Astrocyte (in vitro differentiated cells and primary cell): Measurements from ENCODE around the gene RAN. TPM values are rescaled to one million over a fixed set of nuclear protein-coding genes. Genes with fewer than 3 reads are reported as not detected.

Experiments used
- DNase-seq: peaks from one replicate; pipeline ENCODE4 v3.0.0-alpha.2; 2010; ENCODE audit warnings: low read depth
- FAIRE-seq: peaks from 2 replicates; lab custom pipeline; 2011; peaks lifted over from hg19 to GRCh38; lab: Jason Lieb, UNC
- H2AFZ ChIP-seq: 2 replicates; pipeline ENCODE4 v1.6.0; 2012; ENCODE audit warnings: low read depth, low read length, inconsistent platforms
- H3K27ac ChIP-seq: 2 replicates; pipeline ENCODE4 v1.5.1; 2011; ENCODE audit warnings: low read depth, low read length, inconsistent platforms
- H3K27me3 ChIP-seq: 2 replicates; pipeline ENCODE4 v1.6.0; 2011; ENCODE audit warnings: low read length, inconsistent platforms; ENCODE audit not compliant: insufficient read depth
- H3K36me3 ChIP-seq: 2 replicates; pipeline ENCODE4 v1.5.1; 2011; ENCODE audit warnings: low read length, inconsistent platforms; ENCODE audit not compliant: insufficient read depth
- H3K4me1 ChIP-seq: 2 replicates; pipeline ENCODE4 v1.5.1; 2011; ENCODE audit warnings: low read length, inconsistent platforms; ENCODE audit not compliant: insufficient read depth
- H3K4me2 ChIP-seq: 2 replicates; pipeline ENCODE4 v1.6.0; 2012; ENCODE audit warnings: low read length, inconsistent platforms
- H3K4me3 ChIP-seq: 2 replicates; pipeline ENCODE4 v1.5.1; 2011; ENCODE audit warnings: low read depth, mild to moderate bottlenecking, low read length, inconsistent platforms; ENCODE audit not compliant: insufficient read depth
- H3K79me2 ChIP-seq: 2 replicates; pipeline ENCODE4 v1.6.0; 2012; ENCODE audit warnings: mild to moderate bottlenecking, low read length, inconsistent platforms; ENCODE audit not compliant: insufficient read depth
- H3K9ac ChIP-seq: 2 replicates; pipeline ENCODE4 v1.6.0; 2012; ENCODE audit warnings: mild to moderate bottlenecking, low read length, inconsistent platforms
- H3K9me3 ChIP-seq: 2 replicates; pipeline ENCODE4 v1.5.1; 2012; ENCODE audit warnings: low read depth, mild to moderate bottlenecking, low read length, inconsistent platforms; ENCODE audit not compliant: insufficient read depth
- H4K20me1 ChIP-seq: 2 replicates; pipeline ENCODE4 v1.6.0; 2012; ENCODE audit warnings: low read length, inconsistent platforms; ENCODE audit not compliant: insufficient read depth
- H3K27ac Mint-ChIP-seq: one replicate; pipeline ENCODE4 v1.8.0; 2021; ENCODE audit warnings: mild to moderate bottlenecking, mixed read lengths; ENCODE audit not compliant: unreplicated experiment
- H3K27me3 Mint-ChIP-seq: one replicate; pipeline ENCODE4 v1.8.0; 2021; ENCODE audit warnings: low read depth, mixed read lengths; ENCODE audit not compliant: unreplicated experiment
- H3K36me3 Mint-ChIP-seq: one replicate; pipeline ENCODE4 v1.8.0; 2021; ENCODE audit warnings: low read depth, mixed read lengths; ENCODE audit not compliant: unreplicated experiment
- H3K4me1 Mint-ChIP-seq: one replicate; pipeline ENCODE4 v1.8.0; 2021; ENCODE audit warnings: low read depth, mixed read lengths; ENCODE audit not compliant: unreplicated experiment
- H3K4me3 Mint-ChIP-seq: one replicate; pipeline ENCODE4 v1.8.0; 2021; ENCODE audit warnings: mild to moderate bottlenecking, moderate library complexity, mixed read lengths; ENCODE audit not compliant: unreplicated experiment
- H3K9me3 Mint-ChIP-seq: one replicate; pipeline ENCODE4 v1.8.0; 2021; ENCODE audit warnings: mild to moderate bottlenecking, mixed read lengths; ENCODE audit not compliant: unreplicated experiment
- EZH2 ChIP-seq: IDR thresholded peaks from 2 replicates; pipeline ENCODE4 v1.6.1; 2012; ENCODE audit warnings: mild to moderate bottlenecking, low read length, inconsistent platforms; ENCODE audit not compliant: insufficient read depth
- total RNA-seq: library from RNA; stranded (reverse); gene quantifications from 2 replicates; pipeline ENCODE4 v1.2.1, GENCODE V29; 2021
- TF ChIP-seq, protein P1 (sequence below): IDR thresholded peaks from 2 replicates; pipeline ENCODE4 v1.5.1; 2011; ENCODE audit warnings: low read depth, mild to moderate bottlenecking, inconsistent platforms, low read length, moderate library complexity; ENCODE audit not compliant: insufficient read depth

Gene RAN
- total RNA-seq, 1 donor from 2014 or later = 872 TPM

DNA sequence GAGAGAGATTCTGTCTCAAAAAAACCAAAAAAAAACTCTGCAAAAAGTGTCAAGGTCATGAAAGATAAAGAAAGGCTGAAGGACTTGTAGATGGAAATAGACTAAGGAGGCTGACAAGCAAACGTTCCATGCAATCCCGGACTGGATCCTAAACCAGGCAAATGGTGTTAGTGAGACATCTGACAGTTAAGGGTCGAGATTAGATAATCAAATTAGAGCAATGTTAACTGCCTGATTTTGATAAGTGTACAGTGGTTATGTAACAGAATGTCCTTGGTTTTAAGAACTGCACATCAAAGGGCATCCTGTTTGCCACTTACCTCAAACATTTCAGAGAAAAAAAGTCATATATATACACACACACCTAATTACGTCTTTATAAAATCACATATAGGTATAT, 3.5 kb upstream of the RAN start:
- H3K4me1 Mint-ChIP-seq = no peaks in the 10 kb centered on the region
- no peak overlapping the region for H3K27ac Mint-ChIP-seq
- H2AFZ ChIP-seq = no peak overlapping the region
- H3K36me3 Mint-ChIP-seq = peaks cover 7% of the 10 kb centered on the region
- H3K27ac ChIP-seq = no peak overlapping the region
- H3K4me1 ChIP-seq = peaks cover 11% of the 10 kb centered on the region
- H3K79me2 ChIP-seq = peaks cover 16% of the 10 kb centered on the region
- no peaks in the 10 kb centered on the region for H3K27me3 ChIP-seq
- H3K4me3 Mint-ChIP-seq = no peak overlapping the region
- H3K4me3 ChIP-seq = no peak overlapping the region
- peaks cover 11% of the 10 kb centered on the region for H4K20me1 ChIP-seq
- H3K9ac ChIP-seq = no peak overlapping the region
- H3K9me3 ChIP-seq = no peaks in the 10 kb centered on the region
- H3K36me3 ChIP-seq = peaks cover 6% of the 10 kb centered on the region
- DNase-seq (no peak), FAIRE-seq (no peak)
- no peaks in the 10 kb centered on the region for H3K9me3 Mint-ChIP-seq
- no peaks in the 10 kb centered on the region for H3K27me3 Mint-ChIP-seq
- TF ChIP-seq EZH2 = no peak
- TF ChIP-seq, protein P1, sequence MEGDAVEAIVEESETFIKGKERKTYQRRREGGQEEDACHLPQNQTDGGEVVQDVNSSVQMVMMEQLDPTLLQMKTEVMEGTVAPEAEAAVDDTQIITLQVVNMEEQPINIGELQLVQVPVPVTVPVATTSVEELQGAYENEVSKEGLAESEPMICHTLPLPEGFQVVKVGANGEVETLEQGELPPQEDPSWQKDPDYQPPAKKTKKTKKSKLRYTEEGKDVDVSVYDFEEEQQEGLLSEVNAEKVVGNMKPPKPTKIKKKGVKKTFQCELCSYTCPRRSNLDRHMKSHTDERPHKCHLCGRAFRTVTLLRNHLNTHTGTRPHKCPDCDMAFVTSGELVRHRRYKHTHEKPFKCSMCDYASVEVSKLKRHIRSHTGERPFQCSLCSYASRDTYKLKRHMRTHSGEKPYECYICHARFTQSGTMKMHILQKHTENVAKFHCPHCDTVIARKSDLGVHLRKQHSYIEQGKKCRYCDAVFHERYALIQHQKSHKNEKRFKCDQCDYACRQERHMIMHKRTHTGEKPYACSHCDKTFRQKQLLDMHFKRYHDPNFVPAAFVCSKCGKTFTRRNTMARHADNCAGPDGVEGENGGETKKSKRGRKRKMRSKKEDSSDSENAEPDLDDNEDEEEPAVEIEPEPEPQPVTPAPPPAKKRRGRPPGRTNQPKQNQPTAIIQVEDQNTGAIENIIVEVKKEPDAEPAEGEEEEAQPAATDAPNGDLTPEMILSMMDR = no peak
- no peak overlapping the region for H3K4me2 ChIP-seq

DNA sequence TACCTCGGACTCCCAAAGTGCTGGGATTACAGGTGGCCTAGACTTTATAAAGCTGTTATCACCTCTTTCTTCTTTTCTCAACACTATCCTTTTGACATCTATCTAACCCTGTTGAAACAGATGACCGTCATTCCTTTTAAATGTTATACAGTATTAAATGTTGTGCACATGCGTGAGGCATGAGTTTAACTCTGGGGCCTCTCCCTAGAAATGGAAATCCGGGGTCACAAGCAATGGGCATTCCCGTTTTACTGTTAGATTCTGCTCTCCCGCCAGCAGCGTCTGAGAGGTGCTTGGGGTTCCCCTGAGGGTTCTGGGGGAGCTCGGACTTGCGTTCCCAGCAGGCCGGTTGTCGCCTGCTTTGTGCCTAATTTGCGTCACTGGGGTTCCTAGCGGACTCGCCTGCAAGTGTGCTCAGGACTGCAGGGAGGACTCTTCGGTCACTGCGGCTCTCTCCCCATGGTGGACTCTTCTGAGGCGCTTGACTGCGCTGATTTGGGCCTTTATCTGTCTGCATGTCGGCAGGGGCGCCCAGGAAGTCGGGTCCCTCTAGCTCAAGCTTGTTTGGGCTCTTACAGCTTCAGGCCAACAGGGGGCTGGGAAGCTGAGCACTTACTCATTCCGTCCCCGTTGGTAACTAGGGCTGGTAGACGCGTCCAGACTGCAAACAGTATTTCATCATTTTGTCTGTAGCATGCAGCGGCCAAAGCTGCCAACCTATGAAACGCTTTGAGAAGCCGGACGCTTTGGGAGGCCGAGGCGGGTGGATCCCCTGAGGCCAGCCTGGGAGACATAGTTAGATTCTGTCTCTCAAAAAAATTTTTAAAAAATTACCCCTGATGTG, 1.2 kb upstream of the RAN start:
- peak overlapping the region; percentile 63 for H3K4me3 ChIP-seq
- FAIRE-seq (no peak), DNase-seq (peak; percentile 92)
- no peaks in the 10 kb centered on the region for H3K27me3 Mint-ChIP-seq
- peaks cover 33% of the 10 kb centered on the region for H4K20me1 ChIP-seq
- no peaks in the 10 kb centered on the region for H3K9me3 ChIP-seq
- peak overlapping the region; percentile 96 for H2AFZ ChIP-seq
- H3K79me2 ChIP-seq = peaks cover 37% of the 10 kb centered on the region
- H3K27ac Mint-ChIP-seq = peak overlapping the region; percentile 87
- no peak for TF ChIP-seq EZH2
- TF ChIP-seq, protein P1 = peak; percentile 54
- peak overlapping the region; percentile 96 for H3K4me2 ChIP-seq
- peaks cover 28% of the 10 kb centered on the region for H3K36me3 ChIP-seq
- H3K36me3 Mint-ChIP-seq = peaks cover 18% of the 10 kb centered on the region
- H3K4me1 ChIP-seq = peaks cover 19% of the 10 kb centered on the region
- peak overlapping the region; percentile 93 for H3K27ac ChIP-seq
- no peaks in the 10 kb centered on the region for H3K9me3 Mint-ChIP-seq
- peak overlapping the region; percentile 89 for H3K9ac ChIP-seq
- H3K4me1 Mint-ChIP-seq = peaks cover 12% of the 10 kb centered on the region
- H3K4me3 Mint-ChIP-seq = peak overlapping the region; percentile 76
- H3K27me3 ChIP-seq = no peaks in the 10 kb centered on the region
